Measurements from ENCODE around the gene PRMT1.
A peak's percentile ranks its signal among the peaks of the same experiment; 100 is the strongest.

The PRMT1 gene

GRCh38 chr19:49685845-49686332 lies 8.8 kb downstream of the PRMT1 start:
- no peak overlapping the region for H3K9ac ChIP-seq (ENCODE audit: low read depth, low read length)
- H3K9me3 ChIP-seq (ENCODE audit: control insufficient read depth, insufficient read depth, low read length) = no peaks in the 10 kb centered on the region
- H3K36me3 ChIP-seq (ENCODE audit: insufficient read depth, low read length) = peaks cover 16% of the 10 kb centered on the region

GRCh38 chr19:49686503-49687088 lies 9.5 kb downstream of the PRMT1 start:
- no peak overlapping the region for H3K9ac ChIP-seq (ENCODE audit: low read depth, low read length)
- H3K4me1 ChIP-seq (ENCODE audit: insufficient read depth, low read length) = peaks cover 15% of the 10 kb centered on the region; the same call in 1 of the 2 replicates
- peaks cover 16% of the 10 kb centered on the region for H3K36me3 ChIP-seq (ENCODE audit: insufficient read depth, low read length)
- H3K9me3 ChIP-seq (ENCODE audit: control insufficient read depth, insufficient read depth, low read length) = no peaks in the 10 kb centered on the region

More at GRCh38 chr19:49685845-49686332, 8.8 kb downstream of the PRMT1 start:
- H3K4me1 ChIP-seq (ENCODE audit: insufficient read depth, low read length) = peaks cover 18% of the 10 kb centered on the region

GRCh38 chr19:49687150-49687549 lies 10.1 kb downstream of the PRMT1 start:
- Histone ChIP-seq H3K36me3 (ENCODE audit: insufficient read depth, low read length) (peaks cover 16% of the 10 kb centered on the region; the same call in 1 of the 2 replicates), H3K9me3 (ENCODE audit: control insufficient read depth, insufficient read depth, low read length) (no peaks in the 10 kb centered on the region), H3K9ac (ENCODE audit: low read depth, low read length) (no peak overlapping the region), H3K4me1 (ENCODE audit: insufficient read depth, low read length) (peaks cover 15% of the 10 kb centered on the region; the same call in 1 of the 2 replicates)

GRCh38 chr19:49687566-49688316 lies 10.7 kb downstream of the PRMT1 start:
- peaks cover 11% of the 10 kb centered on the region; the same call in 1 of the 2 replicates for H3K36me3 ChIP-seq (ENCODE audit: insufficient read depth, low read length)
- peaks cover 15% of the 10 kb centered on the region; the same call in 1 of the 2 replicates for H3K4me1 ChIP-seq (ENCODE audit: insufficient read depth, low read length)
- no peaks in the 10 kb centered on the region for H3K9me3 ChIP-seq (ENCODE audit: control insufficient read depth, insufficient read depth, low read length)
- H3K9ac ChIP-seq (ENCODE audit: low read depth, low read length) = no peak overlapping the region

- Histone ChIP-seq H3K9me3 (ENCODE audit: control insufficient read depth, insufficient read depth, low read length) (no peaks in the 10 kb centered on the region), H3K9ac (ENCODE audit: low read depth, low read length) (peak overlapping the region; percentile 75; the same call in 1 of the 2 replicates), H3K36me3 (ENCODE audit: insufficient read depth, low read length) (peaks cover 8% of the 10 kb centered on the region; the same call in 1 of the 2 replicates), H3K4me1 (ENCODE audit: insufficient read depth, low read length) (peaks cover 15% of the 10 kb centered on the region; the same call in 1 of the 2 replicates)
Observed at GRCh38 chr19:49688531-49689132, 11.6 kb downstream of the PRMT1 start.

GRCh38 chr19:49689133-49690078 lies 12.3 kb downstream of the PRMT1 start, which contains the start of gene ADM5:
Gene ADM5, plus strand, starts transcription at chr19:49689594. Its CDS starts 244 bp downstream, at chr19:49689838.
- Histone ChIP-seq H3K36me3 (ENCODE audit: insufficient read depth, low read length) (peaks cover 8% of the 10 kb centered on the region; the same call in 1 of the 2 replicates), H3K4me1 (ENCODE audit: insufficient read depth, low read length) (peaks cover 15% of the 10 kb centered on the region; the same call in 1 of the 2 replicates), H3K9me3 (ENCODE audit: control insufficient read depth, insufficient read depth, low read length) (no peaks in the 10 kb centered on the region), H3K9ac (ENCODE audit: low read depth, low read length) (peak within 1 kb of the TSS; percentile 75)

- Histone ChIP-seq H3K36me3 (ENCODE audit: insufficient read depth, low read length) (peaks cover 8% of the 10 kb centered on the region; the same call in 1 of the 2 replicates), H3K9me3 (ENCODE audit: control insufficient read depth, insufficient read depth, low read length) (no peaks in the 10 kb centered on the region), H3K4me1 (ENCODE audit: insufficient read depth, low read length) (peaks cover 15% of the 10 kb centered on the region; the same call in 1 of the 2 replicates), H3K9ac (ENCODE audit: low read depth, low read length) (peak overlapping the region; percentile 75)
Observed at GRCh38 chr19:49690079-49690655, 13.1 kb downstream of the PRMT1 start.

GRCh38 chr19:49690656-49691242 lies 13.7 kb downstream of the PRMT1 start, which contains the start of gene CPT1C:
Gene CPT1C, plus strand, starts transcription at chr19:49691116. Its CDS starts 1,137 bp downstream, at chr19:49692253.
- Histone ChIP-seq H3K36me3 (ENCODE audit: insufficient read depth, low read length) (peaks cover 3% of the 10 kb centered on the region; the same call in 1 of the 2 replicates), H3K9me3 (ENCODE audit: control insufficient read depth, insufficient read depth, low read length) (no peaks in the 10 kb centered on the region), H3K4me1 (ENCODE audit: insufficient read depth, low read length) (peaks cover 15% of the 10 kb centered on the region; the same call in 1 of the 2 replicates), H3K9ac (ENCODE audit: low read depth, low read length) (peak within 1 kb of the TSS; percentile 75)

- Histone ChIP-seq H3K9me3 (ENCODE audit: control insufficient read depth, insufficient read depth, low read length) (no peaks in the 10 kb centered on the region), H3K36me3 (ENCODE audit: insufficient read depth, low read length) (peaks cover 3% of the 10 kb centered on the region; the same call in 1 of the 2 replicates), H3K9ac (ENCODE audit: low read depth, low read length) (peak overlapping the region; percentile 75), H3K4me1 (ENCODE audit: insufficient read depth, low read length) (peaks cover 15% of the 10 kb centered on the region; the same call in 1 of the 2 replicates)
Observed at GRCh38 chr19:49691243-49692146, 14.4 kb downstream of the PRMT1 start.

GRCh38 chr19:49692147-49692506 lies 15.1 kb downstream of the PRMT1 start:
- Histone ChIP-seq H3K9ac (ENCODE audit: low read depth, low read length) (peak overlapping the region; percentile 75; the same call in 1 of the 2 replicates), H3K4me1 (ENCODE audit: insufficient read depth, low read length) (peaks cover 12% of the 10 kb centered on the region; the same call in 1 of the 2 replicates), H3K9me3 (ENCODE audit: control insufficient read depth, insufficient read depth, low read length) (no peaks in the 10 kb centered on the region)

GRCh38 chr19:49696115-49696514 lies 19.0 kb downstream of the PRMT1 start:
- Histone ChIP-seq H3K36me3 (ENCODE audit: insufficient read depth, low read length) (peaks cover 3% of the 10 kb centered on the region; the same call in 1 of the 2 replicates), H3K9ac (ENCODE audit: low read depth, low read length) (no peak overlapping the region), H3K4me1 (ENCODE audit: insufficient read depth, low read length) (peaks cover 2% of the 10 kb centered on the region; the same call in 1 of the 2 replicates)

More at GRCh38 chr19:49692147-49692506, 15.1 kb downstream of the PRMT1 start:
- peaks cover 3% of the 10 kb centered on the region; the same call in 1 of the 2 replicates for H3K36me3 ChIP-seq (ENCODE audit: insufficient read depth, low read length)

GRCh38 chr19:49696865-49697264 lies 19.8 kb downstream of the PRMT1 start:
- H3K9ac ChIP-seq (ENCODE audit: low read depth, low read length) = no peak overlapping the region
- peaks cover 2% of the 10 kb centered on the region; the same call in 1 of the 2 replicates for H3K4me1 ChIP-seq (ENCODE audit: insufficient read depth, low read length)
- H3K9me3 ChIP-seq (ENCODE audit: control insufficient read depth, insufficient read depth, low read length) = no peaks in the 10 kb centered on the region
- peaks cover 3% of the 10 kb centered on the region; the same call in 1 of the 2 replicates for H3K36me3 ChIP-seq (ENCODE audit: insufficient read depth, low read length)

More at GRCh38 chr19:49696115-49696514, 19.0 kb downstream of the PRMT1 start:
- H3K9me3 ChIP-seq (ENCODE audit: control insufficient read depth, insufficient read depth, low read length) = no peaks in the 10 kb centered on the region
